ENCODE results near the gene RASSF7. TPM values are rescaled to one million over a fixed set of nuclear protein-coding genes. Genes with fewer than 3 reads are reported as not detected.
A peak's percentile ranks its signal among the peaks of the same experiment; 100 is the strongest.
"Not testable (repeated sequence)": the region's sequence is repeated elsewhere in the genome, so short reads cannot be mapped to it uniquely, and the experiment has no call there.

RASSF7 gene, protein sequence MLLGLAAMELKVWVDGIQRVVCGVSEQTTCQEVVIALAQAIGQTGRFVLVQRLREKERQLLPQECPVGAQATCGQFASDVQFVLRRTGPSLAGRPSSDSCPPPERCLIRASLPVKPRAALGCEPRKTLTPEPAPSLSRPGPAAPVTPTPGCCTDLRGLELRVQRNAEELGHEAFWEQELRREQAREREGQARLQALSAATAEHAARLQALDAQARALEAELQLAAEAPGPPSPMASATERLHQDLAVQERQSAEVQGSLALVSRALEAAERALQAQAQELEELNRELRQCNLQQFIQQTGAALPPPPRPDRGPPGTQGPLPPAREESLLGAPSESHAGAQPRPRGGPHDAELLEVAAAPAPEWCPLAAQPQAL
- 2.5 TPM for total RNA-seq

DNA sequence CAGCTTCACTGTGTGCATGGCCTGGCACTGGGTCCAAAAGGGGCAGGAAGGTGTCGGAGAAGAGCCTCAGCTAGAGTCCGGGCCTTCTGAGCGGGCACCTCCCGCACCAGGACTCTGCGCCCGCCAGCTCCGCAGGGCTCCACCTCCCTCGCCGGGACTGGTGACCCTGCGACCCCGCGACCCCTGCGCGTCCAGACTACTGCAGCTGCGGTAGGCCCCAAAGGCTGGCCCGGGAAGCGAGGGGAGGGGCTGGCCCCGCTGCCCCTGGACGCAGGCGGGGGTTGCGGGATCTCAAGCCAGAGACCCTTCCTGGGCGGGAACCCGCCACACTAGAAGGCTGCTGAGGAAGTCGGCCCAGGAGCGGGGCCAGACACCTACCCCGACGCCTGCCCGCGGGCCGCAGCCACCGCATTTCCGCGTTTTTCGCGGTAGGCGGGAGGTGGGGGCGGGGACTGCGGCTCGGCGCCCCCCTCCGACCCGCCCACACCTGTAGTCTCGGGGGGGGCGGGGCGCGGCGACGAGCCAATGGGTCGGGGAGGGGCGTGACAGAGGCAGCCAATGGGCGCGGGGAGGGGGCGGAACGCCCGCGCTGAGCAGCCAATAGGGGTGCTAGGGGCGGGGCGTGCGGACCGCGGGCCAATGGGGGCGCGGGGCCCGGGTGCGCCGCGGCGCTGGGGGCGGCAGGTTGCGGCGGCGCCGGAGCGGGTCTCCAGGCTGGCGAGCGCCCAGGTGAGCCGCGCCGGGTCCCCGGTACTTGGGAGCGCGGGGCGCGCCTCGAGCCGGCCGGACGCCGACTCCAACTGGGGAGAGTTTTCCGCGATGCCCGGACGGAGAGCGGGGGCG, at the start of gene RASSF7, which contains the start of gene LMNTD2:
Gene RASSF7, plus strand, starts transcription at position 666 of the 843 bp plus-strand sequence. CDS start 799 bp downstream, outside the sequence.
Gene LMNTD2, minus strand, starts transcription at position 434 of the 843 bp plus-strand sequence. Its CDS starts 22 bp downstream, at position 412.
- DNase-seq = peak; percentile 85

DNA sequence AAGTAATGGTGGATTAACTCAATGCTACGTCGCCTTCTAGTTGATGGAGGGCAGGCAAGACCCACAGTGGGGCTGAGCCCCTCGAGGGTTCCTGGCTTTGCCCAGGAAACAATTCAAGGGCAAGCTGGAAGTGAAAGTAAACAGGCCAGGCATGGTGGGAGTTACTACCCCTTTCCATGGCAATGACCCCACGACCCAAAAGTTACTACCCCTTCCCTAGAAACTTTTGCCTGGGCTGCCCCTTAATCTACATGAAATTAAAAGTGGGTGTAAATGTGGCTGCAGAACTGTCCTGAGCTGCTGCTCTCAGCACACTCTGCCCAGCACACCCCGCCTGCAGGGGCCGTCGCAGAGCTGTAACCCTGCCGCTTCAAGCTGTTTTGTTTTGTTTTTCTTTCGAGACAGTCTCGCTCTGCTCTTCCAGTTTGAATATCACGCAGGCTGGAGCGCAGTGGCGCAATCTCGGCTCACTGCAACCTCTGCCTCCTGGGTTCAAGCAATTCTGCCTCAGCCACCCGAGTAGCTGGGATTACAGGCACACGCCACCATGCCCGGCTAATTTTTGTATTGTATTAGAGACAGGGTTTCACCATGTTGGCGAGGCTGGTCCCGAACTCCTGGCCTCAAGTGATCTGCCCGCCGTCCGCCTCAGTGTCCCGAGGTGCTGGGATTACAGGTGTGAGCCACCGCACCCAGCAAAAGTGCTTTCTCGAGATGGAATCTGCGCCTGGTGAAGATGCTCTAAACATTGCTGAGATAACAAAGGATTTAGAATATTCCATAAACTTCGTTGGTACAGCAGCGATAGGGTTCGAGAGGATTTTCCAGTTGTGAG, 47.8 kb upstream of the RASSF7 start:
- no peak for DNase-seq

DNA sequence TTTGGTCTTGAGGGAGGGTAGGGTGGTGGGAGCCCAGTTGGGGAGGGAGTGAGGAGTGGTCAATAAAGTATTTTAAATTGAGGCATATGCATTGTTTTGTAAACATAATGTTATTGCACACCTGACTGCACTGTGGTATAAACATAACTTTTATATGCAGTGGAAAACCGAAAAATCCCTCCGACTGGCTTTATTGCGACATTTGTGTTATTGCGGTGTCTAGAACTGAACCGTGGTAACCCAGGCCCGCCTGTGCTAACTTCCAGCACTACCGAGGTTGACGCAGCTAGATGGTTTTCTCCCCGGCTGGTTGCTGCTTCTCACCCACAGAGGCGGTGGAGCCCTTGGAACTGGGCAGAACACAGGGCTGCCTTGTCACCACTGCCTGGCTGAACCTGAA, 46.2 kb upstream of the RASSF7 start:
- no peak for DNase-seq

DNA sequence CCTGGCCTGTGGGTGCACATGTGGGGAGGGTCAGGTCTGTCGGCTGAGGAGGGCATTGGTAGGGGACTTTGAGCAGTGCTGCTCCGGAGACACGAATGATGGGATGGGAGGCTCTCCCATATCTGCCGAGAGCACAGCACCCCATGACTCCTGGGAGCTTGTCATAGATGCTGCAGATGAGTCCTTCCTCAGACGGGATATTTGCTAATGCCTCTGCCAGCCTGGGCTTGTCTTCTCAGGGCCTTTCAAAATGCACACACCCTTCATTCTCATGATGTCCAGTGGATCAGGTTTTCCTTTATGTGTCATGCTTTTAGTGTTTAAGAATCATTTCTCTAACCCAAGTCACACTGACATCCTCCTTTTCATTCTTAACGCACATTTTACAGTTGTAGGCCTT, 45.6 kb upstream of the RASSF7 start:
- DNase-seq = no peak

DNA sequence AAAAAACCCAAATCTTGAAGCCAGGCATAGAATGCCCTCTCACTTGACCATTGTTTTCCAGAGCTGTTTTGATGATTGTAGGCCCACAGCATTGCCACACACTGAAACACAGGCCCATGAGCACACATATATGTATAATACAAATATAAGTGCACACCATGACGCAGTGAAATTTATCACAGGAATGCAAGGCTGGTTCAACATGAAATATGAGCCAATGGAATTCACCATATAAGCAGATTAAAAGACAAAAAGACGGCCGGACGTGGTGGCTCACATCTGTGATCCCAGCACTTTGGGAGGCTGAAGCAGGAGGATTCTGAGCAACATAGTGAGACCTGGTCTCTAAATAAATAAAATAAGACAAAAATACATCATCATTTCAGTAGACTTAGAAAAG, 44.4 kb upstream of the RASSF7 start:
- no peak for DNase-seq

DNA sequence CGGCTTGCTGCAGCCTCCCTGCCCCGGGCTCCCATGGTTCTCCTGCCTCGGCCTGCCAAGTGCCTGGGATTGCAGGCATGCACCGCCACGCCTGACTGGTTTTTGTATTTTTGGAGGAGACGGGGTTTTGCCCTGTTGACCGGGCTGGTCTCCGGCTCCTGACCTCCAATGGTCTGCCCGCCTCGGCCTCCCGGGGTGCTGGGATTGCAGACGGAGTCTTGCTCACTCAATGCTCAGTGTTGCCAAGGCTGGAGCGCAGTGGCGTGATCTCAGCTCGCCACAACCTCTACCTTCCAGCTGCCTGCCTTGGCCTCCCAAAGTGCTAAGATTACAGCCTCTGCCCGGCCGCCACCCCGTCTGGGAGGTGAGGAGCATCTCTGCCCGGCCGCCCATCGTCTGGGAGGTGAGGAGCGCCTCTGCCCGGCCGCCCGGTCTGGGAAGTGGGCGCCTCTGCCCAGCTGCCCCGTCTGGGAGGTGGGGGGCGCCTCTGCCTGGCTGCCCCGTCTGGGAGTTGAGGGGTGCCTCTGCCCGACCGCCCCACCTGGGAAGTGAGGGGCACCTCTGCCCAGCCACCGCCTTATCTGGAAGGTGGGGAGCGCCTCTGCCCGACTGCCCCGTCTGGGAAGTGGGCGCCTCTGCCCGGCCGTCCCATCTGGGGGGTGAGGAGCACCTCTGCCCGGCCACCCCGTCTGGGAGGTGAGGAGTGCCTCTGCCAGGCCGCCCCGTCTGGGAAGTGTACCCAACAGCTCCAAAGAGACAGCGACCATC, 43.7 kb upstream of the RASSF7 start:
- not testable (repeated sequence) for DNase-seq

DNA sequence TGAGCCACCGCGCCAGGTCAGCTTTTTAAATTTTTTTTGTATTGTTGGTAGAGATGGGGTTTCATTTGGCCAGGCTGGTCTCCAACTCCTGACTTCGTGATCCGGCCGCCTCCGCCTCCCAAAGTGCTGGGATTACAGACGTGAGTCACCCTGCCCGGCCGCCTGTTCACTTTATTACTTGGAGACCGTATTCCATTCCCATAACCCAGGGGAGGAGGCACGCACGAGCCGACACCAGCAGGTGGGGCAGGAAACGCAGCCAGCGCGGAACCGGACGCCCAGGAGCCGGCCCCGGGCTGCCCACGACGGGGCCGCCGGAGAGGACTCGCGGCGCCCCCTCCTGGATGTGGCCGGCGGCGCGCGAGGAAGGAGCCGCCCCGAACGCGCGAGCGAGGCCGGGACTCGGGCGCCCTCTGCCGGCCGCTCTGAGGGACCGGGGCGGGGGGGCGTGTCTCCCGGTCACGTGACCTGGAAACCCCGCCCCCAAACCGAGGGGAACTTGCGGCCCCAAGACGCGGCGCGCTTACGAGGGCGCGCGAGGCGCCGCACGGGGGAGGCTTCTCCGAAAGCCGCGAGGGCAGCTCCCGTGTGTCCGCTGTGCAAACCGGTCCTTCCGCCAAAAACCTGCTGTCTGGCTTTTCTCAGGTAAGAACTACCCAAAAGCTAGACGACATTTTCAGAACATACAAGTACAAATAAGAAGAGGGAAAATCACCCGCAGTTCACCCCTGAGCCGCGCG, 42.1 kb upstream of the RASSF7 start:
- peak; percentile 83 for DNase-seq

DNA sequence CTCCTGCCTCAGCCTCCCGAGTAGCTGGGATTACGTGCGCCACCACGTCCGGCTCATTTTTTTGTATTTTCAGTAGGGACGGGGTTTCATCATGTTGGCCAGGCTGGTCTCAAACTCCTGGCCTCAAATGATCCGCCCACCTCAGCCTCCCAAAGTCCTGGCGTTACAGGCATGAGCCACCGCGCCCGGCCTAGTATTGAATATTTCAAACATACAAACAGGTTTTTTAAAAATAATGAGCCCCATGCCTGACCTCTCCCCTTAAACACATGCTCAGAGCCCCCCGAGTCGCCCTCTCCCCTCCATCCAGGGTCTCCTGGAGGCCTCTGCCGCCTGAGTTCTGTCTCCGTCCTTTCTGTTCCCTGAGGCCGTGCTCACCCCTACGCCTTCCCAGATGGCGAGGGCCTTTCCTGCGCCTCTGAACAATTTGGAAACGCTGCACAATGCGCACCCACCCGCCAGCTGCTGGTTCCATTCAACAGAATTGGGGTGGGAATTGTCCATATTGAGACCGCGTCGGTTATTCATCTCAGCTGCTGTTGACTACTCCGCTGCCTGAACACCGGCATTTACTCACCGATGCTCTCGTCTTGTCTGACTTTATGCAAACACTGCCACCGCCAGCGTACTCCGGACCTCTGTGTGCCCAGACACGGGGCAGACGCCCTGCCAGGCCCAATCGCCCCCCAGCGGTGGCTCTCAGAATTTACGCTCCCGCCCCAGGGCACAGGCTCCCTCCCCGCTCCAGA, 40.2 kb upstream of the RASSF7 start:
- no peak for DNase-seq

DNA sequence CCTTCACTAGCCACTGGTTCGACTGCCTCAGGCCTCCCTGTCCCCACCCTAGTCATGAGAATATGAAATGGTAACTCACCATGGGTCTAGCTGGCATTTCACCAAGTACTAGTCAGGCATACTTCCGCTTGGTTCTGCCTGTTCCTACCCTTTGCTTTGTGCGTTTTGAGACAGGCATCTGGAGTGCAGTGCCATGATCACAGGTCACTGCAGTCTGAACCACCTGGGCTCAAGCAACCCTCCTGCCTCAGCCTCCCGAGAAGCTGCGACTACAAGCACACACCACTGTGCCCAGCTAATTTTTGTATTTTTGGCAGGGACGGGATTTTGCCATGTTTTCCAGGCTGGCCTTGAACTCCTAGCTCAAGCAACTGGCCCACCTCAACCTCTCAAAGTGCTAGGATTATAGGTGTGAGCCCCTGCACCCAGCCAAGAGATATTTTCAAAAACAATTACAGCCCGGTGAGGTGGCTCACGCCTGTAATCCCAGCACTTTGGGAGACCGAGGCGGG, 39.5 kb upstream of the RASSF7 start:
- no peak for DNase-seq

DNA sequence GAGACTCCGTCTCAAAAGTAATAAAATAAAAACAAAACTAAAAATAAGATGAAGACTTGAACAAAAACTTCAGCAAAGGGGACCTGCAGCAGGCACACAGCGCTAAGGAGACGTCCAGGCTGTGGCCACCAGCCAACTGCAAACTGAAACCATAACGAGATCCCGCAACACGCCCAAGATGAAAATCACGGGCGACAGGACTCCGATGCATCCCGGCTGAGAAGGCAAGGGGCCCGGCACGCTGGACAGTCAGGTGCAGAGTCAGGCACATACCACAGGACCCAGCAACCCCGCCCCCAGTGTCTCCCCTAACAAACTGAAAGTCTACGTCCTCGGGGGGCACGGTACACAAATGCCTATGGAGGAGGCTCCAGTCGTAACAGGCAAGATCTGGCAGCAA, 34.6 kb upstream of the RASSF7 start:
- no peak for DNase-seq

DNA sequence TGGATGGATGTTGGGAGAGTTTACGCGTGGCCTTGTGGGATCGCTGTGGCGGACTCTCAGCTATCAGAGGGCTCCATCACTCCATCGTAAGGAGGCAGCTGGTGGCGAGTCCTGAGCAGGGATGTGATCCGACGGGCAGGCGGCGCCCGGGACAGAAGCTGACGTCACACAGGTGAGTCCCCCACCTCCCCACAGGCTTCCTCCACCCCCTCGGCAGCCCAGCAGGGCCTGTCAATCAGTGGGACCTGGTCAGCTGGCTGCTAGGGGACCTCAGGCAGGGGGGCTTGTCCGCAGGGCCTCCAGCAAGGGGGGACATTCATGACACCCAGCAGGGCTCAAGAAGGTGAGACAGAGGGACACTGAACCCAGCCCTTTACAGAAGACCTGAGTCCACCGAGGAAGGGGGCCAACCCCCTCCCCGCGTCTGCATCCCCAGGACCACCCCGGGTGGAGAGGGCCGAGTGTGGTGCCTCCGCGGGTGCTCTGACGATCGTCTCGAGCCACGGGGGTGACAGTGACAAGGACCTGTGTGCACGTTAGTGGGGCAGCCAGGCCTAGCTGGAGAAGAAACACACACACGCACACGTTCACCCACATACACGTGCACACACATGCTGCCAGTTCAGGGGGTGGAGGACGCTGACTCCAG, 32.5 kb upstream of the RASSF7 start:
- DNase-seq = no peak

DNA sequence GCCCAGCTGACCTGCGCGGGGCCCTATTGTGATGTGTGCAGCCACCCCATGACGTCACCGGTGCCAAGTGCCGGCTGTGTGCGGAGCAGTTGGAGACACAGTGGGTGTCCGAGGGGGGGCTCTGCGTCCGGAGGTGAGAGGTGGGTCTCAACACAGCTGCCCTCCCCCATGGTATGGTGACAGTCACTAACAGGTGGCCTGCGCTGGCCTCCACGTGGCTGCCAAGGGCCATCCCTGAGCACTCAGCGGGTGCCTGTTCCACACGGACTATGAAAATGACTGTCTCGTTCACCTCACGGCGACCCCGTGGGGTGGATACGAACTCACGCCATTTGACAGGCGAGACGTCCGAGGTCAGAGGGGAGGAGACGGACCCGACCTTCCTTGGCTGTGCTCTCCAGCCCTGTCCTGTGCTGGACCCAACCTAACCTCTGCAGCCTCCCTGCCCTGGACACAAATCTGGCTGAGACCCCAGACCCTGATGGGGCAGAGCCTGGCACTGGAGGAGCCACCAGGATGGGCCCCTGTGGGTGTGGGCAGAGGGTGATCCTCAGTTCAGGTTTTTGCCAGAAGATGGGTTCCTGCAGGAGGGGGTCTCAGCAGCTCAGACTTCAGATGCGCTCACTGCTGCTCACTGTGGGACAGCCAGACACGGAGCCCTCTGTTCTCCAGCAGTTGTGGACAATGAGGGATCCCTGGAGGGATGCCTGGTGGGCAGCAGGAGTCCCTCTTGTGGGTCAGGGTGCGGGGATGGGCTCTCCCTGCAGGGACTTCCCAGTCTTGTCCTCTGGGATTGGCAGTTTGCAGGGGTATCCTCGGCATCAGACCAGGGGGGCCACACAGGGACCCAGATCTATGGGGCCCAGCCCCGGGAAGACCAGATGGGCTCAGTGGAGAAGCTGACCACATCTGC, 31.7 kb upstream of the RASSF7 start:
- no peak for DNase-seq

DNA sequence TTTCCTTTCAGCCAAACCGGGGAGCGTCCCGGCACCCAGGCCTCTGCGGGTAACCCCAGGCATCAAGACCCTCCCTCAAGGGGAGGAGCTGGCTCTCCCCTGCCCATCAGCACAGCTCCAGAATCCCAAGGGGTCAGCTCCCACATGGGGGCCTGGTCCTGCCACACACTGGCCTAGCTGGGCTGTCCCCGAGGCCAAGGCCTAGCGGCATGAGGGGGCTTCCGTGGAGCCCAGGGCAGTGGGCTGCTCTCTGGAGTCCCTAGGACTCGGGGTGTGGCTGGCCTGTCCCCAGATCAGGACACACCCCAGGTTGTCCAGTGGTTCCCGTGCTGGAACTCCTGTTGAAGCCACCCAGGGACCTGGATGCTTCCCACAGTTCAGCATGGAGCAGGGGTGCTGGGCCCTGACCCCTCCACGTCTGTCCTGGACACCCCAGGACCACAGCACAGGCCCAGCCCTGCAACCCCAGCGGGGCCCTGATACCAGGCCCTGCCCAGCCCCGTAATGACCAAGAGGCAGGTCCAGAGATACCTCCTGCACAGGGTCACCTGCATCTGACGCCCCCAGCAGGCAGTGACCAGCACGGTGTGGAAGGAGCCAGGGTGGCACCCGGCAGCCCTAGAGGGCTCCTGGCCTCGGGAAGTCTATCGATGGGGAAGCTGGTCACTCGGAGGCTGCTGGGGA, 30.9 kb upstream of the RASSF7 start:
- no peak for DNase-seq

DNA sequence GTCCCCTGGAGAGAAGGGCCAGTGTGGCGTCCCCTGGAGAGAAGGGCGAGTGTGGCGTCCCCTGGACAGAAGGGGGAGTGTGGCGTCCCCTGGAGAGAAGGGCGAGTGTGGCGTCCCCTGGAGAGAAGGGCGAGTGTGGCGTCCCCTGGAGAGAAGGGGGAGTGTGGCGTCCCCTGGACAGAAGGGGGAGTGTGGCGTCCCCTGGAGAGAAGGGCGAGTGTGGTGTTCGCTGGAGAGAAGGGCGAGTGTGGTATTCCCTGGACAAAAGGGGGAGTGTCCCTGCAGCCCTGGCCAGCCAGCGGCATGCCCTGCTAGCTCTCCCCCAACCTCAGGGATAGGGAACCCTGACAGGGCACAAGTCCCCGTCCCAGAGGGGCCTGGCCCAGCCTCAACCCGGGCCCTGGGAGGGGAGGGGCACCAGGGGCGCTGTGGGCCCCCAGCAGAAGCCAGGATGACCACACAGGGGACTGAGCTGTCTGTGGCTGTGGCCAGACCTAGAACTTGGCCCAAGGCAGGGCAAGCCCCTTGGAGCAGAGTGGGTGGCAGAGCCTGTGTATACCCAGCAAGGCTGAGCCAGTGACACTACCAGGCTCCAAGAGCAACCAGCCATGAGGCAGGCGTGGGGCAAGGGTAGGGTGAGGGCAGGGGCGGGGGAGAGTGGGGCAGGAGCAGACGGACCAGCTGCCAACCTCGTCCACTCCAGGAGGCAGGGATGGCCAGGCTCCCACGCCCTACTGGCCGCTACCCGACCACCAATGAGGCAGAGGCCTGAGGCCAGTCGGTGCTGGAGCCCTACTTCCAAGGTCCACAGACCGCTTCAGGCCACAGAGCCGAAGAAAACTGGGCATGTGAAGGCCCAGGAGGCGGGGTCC, 29.6 kb upstream of the RASSF7 start:
- DNase-seq = no peak

DNA sequence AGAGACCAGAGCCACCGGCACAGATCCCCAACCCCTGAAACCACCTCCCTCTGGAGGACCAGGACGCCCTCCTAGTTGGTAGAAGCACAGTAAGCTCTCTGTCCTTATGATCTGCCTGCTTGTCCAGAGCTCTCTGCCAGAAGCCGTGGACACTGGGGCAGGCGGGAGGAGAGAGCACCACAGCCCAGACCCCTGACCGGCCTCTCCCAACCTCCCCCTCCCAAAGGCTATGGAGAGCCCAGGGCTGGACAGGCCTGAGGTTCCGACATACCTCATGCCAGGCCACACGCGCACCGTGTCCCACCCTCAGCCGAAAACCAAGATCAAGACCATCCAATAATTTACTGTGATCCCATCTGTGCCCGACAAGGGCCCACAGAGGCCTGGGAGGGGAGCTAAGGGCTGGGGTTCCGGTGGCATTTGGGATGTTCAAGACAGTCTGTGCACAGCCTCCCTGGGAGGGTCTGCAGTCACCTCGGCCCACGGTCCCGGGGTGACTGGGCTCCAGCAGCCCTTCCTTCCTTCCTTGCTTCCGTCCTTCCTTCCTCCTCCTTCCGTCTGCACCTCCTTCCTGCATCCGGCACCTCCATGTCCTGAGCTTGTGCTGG, 28.7 kb upstream of the RASSF7 start:
- no peak for DNase-seq

DNA sequence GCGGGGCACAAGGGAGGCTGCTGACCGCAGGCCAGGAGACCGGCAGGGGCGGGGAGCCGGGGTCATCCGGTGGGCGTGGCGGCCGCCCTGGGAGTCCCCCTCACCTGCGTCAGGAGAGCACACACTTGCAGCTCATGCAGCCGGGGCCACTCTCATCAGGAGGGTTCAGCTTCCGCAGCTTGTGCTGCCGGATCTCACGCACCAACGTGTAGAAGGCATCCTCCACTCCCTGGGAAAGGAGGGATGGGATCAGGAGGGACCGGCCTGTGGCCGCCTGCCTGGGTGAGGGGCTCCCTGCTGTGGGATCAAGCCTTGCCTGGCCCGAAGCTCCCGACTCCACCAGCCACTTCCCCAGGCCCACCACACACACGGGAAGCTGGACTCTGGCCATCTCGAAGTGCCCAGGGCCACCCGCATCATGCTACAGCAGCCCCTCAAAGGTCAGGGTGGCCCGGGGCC, 28.2 kb upstream of the RASSF7 start:
- DNase-seq = no peak

Measured in occipital lobe (tissue), 2 donors.